Stimulated activated CD8-positive, alpha-beta memory T cell treated with anti-CD3 and anti-CD28 coated beads, Interleukin-15, amount 100 ng/mL, for 4 hours (primary cell): ENCODE measurements around the gene PHF3.
"Not testable (repeated sequence)": the region's sequence is repeated elsewhere in the genome, so short reads cannot be mapped to it uniquely, and the experiment has no call there.

Source experiments
- DNase-seq, 2 donors: peaks; one replicate each; pipeline ENCODE4 v3.0.0-alpha.2; 2020; ENCODE audit warnings: low read depth in 2 of 2

The PHF3 gene

GRCh38 chr6:63713332-63713731 is 77.7 kb downstream of the PHF3 start:
- DNase-seq, result no peak

- DNase-seq, result no peak
Measured at GRCh38 chr6:63714091-63714490, 78.5 kb downstream of the PHF3 start.

- no peak for DNase-seq
Measured at GRCh38 chr6:63716169-63716568, 80.6 kb downstream of the PHF3 start.

- no peak for DNase-seq
Measured at GRCh38 chr6:63721181-63721580, 85.6 kb downstream of the PHF3 start.

GRCh38 chr6:63724721-63725120 is 89.1 kb downstream of the PHF3 start:
- no peak for DNase-seq

- DNase-seq, result no peak
Measured at GRCh38 chr6:63730311-63730710, 94.7 kb downstream of the PHF3 start.

- DNase-seq, result no peak
Measured at GRCh38 chr6:63731930-63732329, 96.3 kb downstream of the PHF3 start.

GRCh38 chr6:63732336-63732735 is 96.7 kb downstream of the PHF3 start:
- DNase-seq, result no peak

- no peak for DNase-seq
Measured at GRCh38 chr6:63734923-63735322, 99.3 kb downstream of the PHF3 start.

- not testable (repeated sequence) for DNase-seq
Measured at GRCh38 chr6:63738190-63738589, 102.6 kb downstream of the PHF3 start.

- no peak for DNase-seq
Measured at GRCh38 chr6:63739094-63739687, 103.6 kb downstream of the PHF3 start.

- DNase-seq, result no peak
Measured at GRCh38 chr6:63740709-63741108, 105.1 kb downstream of the PHF3 start.

- no peak for DNase-seq
Measured at GRCh38 chr6:63742060-63742459, 106.5 kb downstream of the PHF3 start.

GRCh38 chr6:63743691-63744090 is 108.1 kb downstream of the PHF3 start:
- no peak for DNase-seq

- no peak for DNase-seq
Measured at GRCh38 chr6:63744810-63745209, 109.2 kb downstream of the PHF3 start.

GRCh38 chr6:63745784-63746183 is 110.2 kb downstream of the PHF3 start:
- no peak for DNase-seq

- no peak for DNase-seq
Measured at GRCh38 chr6:63750400-63750799, 114.8 kb downstream of the PHF3 start.

- not testable (repeated sequence) for DNase-seq
Measured at GRCh38 chr6:63757275-63757674, 121.7 kb downstream of the PHF3 start.

- DNase-seq, result no peak
Measured at GRCh38 chr6:63757826-63758225, 122.2 kb downstream of the PHF3 start.

GRCh38 chr6:63759605-63760105 is 124.1 kb downstream of the PHF3 start:
- DNase-seq, result no peak

GRCh38 chr6:63760199-63760598 is 124.6 kb downstream of the PHF3 start:
- no peak for DNase-seq

GRCh38 chr6:63764318-63764916 is 128.8 kb downstream of the PHF3 start:
- no peak for DNase-seq
